ENCODE measurements around the gene SDHB. TPM values are rescaled to one million over a fixed set of nuclear protein-coding genes. Genes with fewer than 3 reads are reported as not detected.

SDHB gene
- total and polyA plus RNA-seq, 2 of the 13 experiments (the other 11 are each of a cell fraction or from before 2014, with no cell fraction given): 136 to 142 TPM

GRCh38 chr1:17080085-17080759 is 26.4 kb upstream of the SDHB start (continued):
- TF ChIP-seq ZNF564 (CRISPR knock-in tag; IDR thresholded peaks at IDR 0.05) (no peak), PRPF4 (IDR thresholded peaks at IDR 0.05; ENCODE audit: low read depth, low read length, poor library complexity, severe bottlenecking) (no peak), RAD51 (IDR thresholded peaks at IDR 0.05; ENCODE audit: borderline replicate concordance) (peak; percentile 85), ZNF3 (CRISPR knock-in tag; IDR thresholded peaks at IDR 0.05) (no peak), FOXM1 (CRISPR knock-in tag; IDR thresholded peaks at IDR 0.05) (no peak), ZNF567 (CRISPR knock-in tag; IDR thresholded peaks at IDR 0.05; ENCODE audit: borderline replicate concordance) (no peak), POLR2AphosphoS5 (IDR thresholded peaks at IDR 0.05; ENCODE audit: low read depth, low read length) (no peak), ZBTB21 (CRISPR knock-in tag; IDR thresholded peaks at IDR 0.05) (no peak), USF2 (IDR thresholded peaks at IDR 0.05; ENCODE audit: low read depth, low read length) (peak; percentile 80), USF2 (CRISPR knock-in tag; IDR thresholded peaks at IDR 0.05; ENCODE audit: borderline replicate concordance) (no peak), KLF6 (CRISPR knock-in tag; IDR thresholded peaks at IDR 0.05) (no peak), ZNF709 (CRISPR knock-in tag; IDR thresholded peaks at IDR 0.05) (no peak)

Measured in HepG2 (cell line).